Upper lobe of left lung (tissue), 6 donors: ENCODE measurements around the gene MAN1C1. TPM values are rescaled to one million over a fixed set of nuclear protein-coding genes. Genes with fewer than 3 reads are reported as not detected.
A peak's percentile ranks its signal among the peaks of the same experiment; 100 is the strongest.
"Not testable (repeated sequence)": the region's sequence is repeated elsewhere in the genome, so short reads cannot be mapped to it uniquely, and the experiment has no call there.

Source experiments
- ATAC-seq, 2 donors: fragments of 200-7000 bp; cut with Tn5 transposase; one replicate each; pipeline ENCODE4 v1.9.1; 2022; ENCODE audit warnings: mild to moderate bottlenecking in 2 of 2, moderate library complexity in 2 of 2; ENCODE audit not compliant: low FRiP score in 2 of 2
- DNase-seq, 2 donors: peaks; one replicate each; pipeline ENCODE4 v3.0.0-alpha.2; 2019 to 2020
- H3K27ac ChIP-seq, 4 donors: fragments of 200-600 bp; sonication (generic); one replicate each; pipeline ENCODE4 v1.5.1; 2016 to 2019
- H3K27me3 ChIP-seq, 4 donors: fragments of 200-600 bp; sonication (generic); one replicate each; pipeline ENCODE4 v1.5.1; 2017 to 2019
- H3K36me3 ChIP-seq, 4 donors: fragments of 200-600 bp; sonication (generic); one replicate each; pipeline ENCODE4 v1.5.1; 2016 to 2019
- H3K4me1 ChIP-seq, 4 donors: fragments of 200-600 bp; sonication (generic); one replicate each; pipeline ENCODE4 v1.5.1; 2018 to 2019
- H3K4me3 ChIP-seq, 4 donors: fragments of 200-600 bp; sonication (generic); one replicate each; pipeline ENCODE4 v1.5.1; 2017 to 2019; ENCODE audit warnings: mild to moderate bottlenecking in 2 of 4, moderate library complexity in 1 of 4
- H3K9me3 ChIP-seq, 4 donors: fragments of 200-600 bp; sonication (generic); one replicate each; pipeline ENCODE4 v1.5.1; 2018 to 2019
- CTCF ChIP-seq, 6 experiments: fragments of 450-650 bp in 4 of 6; fragments of 200-600 bp in 2 of 6; sonication (generic) in 2 of 6; IDR thresholded peaks; one replicate each; pipeline ENCODE4 v1.5.1; 2016 to 2019; ENCODE audit warnings: antibody characterized with exemption in 6 of 6
- EP300 ChIP-seq, 4 donors: sonication (generic); formaldehyde crosslinking; IDR thresholded peaks; one replicate each; pipeline ENCODE4 v1.5.1; 2017; ENCODE audit warnings: antibody characterized with exemption in 4 of 4, control low read depth in 2 of 4
- POLR2A ChIP-seq, 4 donors: fragments of 450-650 bp; IDR thresholded peaks; one replicate each; pipeline ENCODE4 v1.5.1; 2016 to 2017; ENCODE audit warnings: antibody characterized with exemption in 4 of 4, mild to moderate bottlenecking in 2 of 4
- POLR2AphosphoS5 ChIP-seq, 2 donors: sonication (generic); formaldehyde crosslinking; IDR thresholded peaks; one replicate each; pipeline ENCODE4 v1.5.1; 2017; ENCODE audit warnings: antibody characterized with exemption in 2 of 2
- WGBS, 2 donors: methylation state at CpG; one replicate each; pipeline ENCODE4 v1.1.5; 2017 to 2018; 5-methylcytosine and 5-hydroxymethylcytosine counted together
- total RNA-seq, 6 donors: library from RNA; depleted of rRNA in 4 of 6; stranded (reverse); fragments of >200 nt in 4 of 6; gene quantifications; one replicate each; pipeline versions ENCODE4 v1.1.0 to v1.2.1, GENCODE V29; 2016 to 2021
- donor health status: DM: no; HTN: no; CAD: no; lungs with moderate emphysema.
- donor health status: DM: no; HTN: yes; CAD: no; lungs with severe emphysema.

The MAN1C1 gene
- total RNA-seq, 6 donors from 2014 or later = 5.3 to 32.5 (median 16.2) TPM

DNA sequence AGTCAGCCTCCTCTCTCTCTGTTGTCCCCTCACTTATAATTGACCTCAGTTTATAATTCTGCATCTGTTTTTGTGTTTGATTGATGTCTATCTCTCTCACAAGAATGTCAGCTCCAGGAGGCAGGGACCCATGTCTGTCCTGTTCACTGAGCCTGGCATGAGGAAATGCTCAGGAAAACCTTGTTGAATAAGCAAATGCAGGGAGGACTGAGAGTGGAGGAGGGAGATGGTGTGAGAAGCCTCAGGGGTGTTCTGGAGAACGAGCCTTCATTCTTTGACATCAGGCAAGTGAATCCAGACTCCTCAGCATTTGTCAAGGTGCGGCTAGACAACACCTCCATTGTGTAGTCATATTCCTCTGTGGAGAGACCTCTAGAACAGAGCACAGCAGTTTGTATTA lies 45.5 kb downstream of the MAN1C1 start:
- WGBS, 2 donors = 68 to 82% methylated on average over 2 of the region's 2 CpGs
- H3K4me3 ChIP-seq = no peak overlapping the region
- TF ChIP-seq CTCF (IDR thresholded peaks at IDR 0.05) (no peak), EP300 (IDR thresholded peaks at IDR 0.05) (no peak), POLR2AphosphoS5 (IDR thresholded peaks at IDR 0.05) (no peak), POLR2A (IDR thresholded peaks at IDR 0.05) (no peak)
- no peaks in the 10 kb centered on the region for H3K27me3 ChIP-seq
- no peak for ATAC-seq
- H3K9me3 ChIP-seq = no peaks in the 10 kb centered on the region
- H3K4me1 ChIP-seq = peaks cover 0 to 28% (median 9%) of the 10 kb centered on the region in 4 donors
- H3K36me3 ChIP-seq = no peaks in the 10 kb centered on the region
- DNase-seq = no peak
- H3K27ac ChIP-seq = peak overlapping the region in 2 of 4 donors; percentile 25 to 40

DNA sequence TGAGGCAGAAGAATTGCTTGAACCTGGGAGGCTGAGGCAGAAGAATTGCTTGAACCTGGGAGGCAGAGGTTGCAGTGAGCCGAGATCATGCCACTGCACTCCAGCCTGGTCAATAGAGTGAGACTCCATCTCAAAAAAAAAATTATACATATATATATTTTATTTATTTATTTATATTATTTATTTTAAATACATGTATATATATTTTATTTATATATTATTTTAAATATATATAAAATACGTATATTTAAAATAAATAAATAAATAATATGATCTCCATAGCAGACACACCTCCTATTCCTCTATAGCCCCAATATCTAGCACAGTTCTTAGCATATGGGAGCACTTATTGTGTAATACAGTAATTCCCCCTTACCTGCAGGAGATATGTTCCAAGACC lies 46.4 kb downstream of the MAN1C1 start:
- H3K36me3 ChIP-seq, H3K27me3 ChIP-seq, DNase-seq, ATAC-seq, H3K9me3 ChIP-seq, H3K4me3 ChIP-seq: not testable (repeated sequence)
- 93 to 94% methylated on average over 2 of the region's 2 CpGs for WGBS, 2 donors
- Histone ChIP-seq H3K4me1 (peaks cover 0 to 28% (median 8%) of the 10 kb centered on the region in 4 donors), H3K27ac (peak overlapping the region in 1 of 4 donors; percentile 10)

GRCh38 chr1:25664357-25665199 lies 48.0 kb downstream of the MAN1C1 start:
- peak overlapping the region in 2 of 4 donors; percentile 27 to 57 for H3K27ac ChIP-seq
- WGBS, 2 donors = 78 to 79% methylated on average over 14 of the region's 14 CpGs
- no peaks in the 10 kb centered on the region for H3K36me3 ChIP-seq
- ATAC-seq (peak in 1 of 2 donors; percentile 60), DNase-seq (no peak)
- H3K9me3 ChIP-seq = no peaks in the 10 kb centered on the region
- no peak overlapping the region for H3K4me3 ChIP-seq
- H3K4me1 ChIP-seq = peaks cover 0 to 17% (median 8%) of the 10 kb centered on the region in 4 donors
- TF ChIP-seq EP300 (IDR thresholded peaks at IDR 0.05) (no peak), POLR2A (IDR thresholded peaks at IDR 0.05) (no peak), CTCF (IDR thresholded peaks at IDR 0.05) (no peak), POLR2AphosphoS5 (IDR thresholded peaks at IDR 0.05) (peak in 1 of 2 donors; percentile 48)
- H3K27me3 ChIP-seq = no peaks in the 10 kb centered on the region

DNA sequence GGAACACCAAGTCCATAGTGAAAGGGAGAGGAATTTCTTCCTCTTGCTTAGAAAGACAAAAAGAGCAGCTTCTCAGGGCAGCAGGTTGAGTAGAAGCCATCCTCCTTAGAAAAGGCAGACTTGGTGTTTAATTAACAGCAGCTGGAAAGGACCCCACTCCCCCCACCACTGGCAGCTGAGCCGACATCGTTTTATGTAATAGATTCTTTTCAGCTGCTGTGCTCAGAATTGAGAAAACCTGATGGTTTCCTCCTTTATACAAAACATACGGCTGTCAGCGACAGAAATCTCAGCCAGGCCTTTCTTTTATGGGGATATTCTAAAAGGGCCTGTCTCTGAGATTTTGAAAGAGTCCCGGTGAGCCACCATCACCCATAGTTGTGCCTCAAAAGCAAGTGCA lies 49.9 kb downstream of the MAN1C1 start:
- Histone ChIP-seq H3K36me3 (no peaks in the 10 kb centered on the region), H3K27ac (peak overlapping the region in 2 of 4 donors; percentile 3 to 14), H3K9me3 (no peaks in the 10 kb centered on the region), H3K4me3 (no peak overlapping the region), H3K4me1 (peaks cover 0 to 14% (median 5%) of the 10 kb centered on the region in 4 donors), H3K27me3 (no peaks in the 10 kb centered on the region)
- no peak for TF ChIP-seq POLR2AphosphoS5 (IDR thresholded peaks at IDR 0.05)
- TF ChIP-seq EP300 (IDR thresholded peaks at IDR 0.05) = no peak
- TF ChIP-seq CTCF (IDR thresholded peaks at IDR 0.05) = no peak
- TF ChIP-seq POLR2A (IDR thresholded peaks at IDR 0.05) = no peak
- 76 to 78% methylated on average over 5 of the region's 5 CpGs for WGBS, 2 donors
- DNase-seq (no peak), ATAC-seq (no peak)

- no peaks in the 10 kb centered on the region for H3K9me3 ChIP-seq
- DNase-seq = no peak
- H3K4me3 ChIP-seq = no peak overlapping the region
- no peak overlapping the region for H3K27ac ChIP-seq
- peaks cover 0 to 7% (median 0%) of the 10 kb centered on the region in 4 donors for H3K4me1 ChIP-seq
- WGBS, 2 donors = 77 to 82% methylated on average over 9 of the region's 9 CpGs
- no peak for TF ChIP-seq CTCF (IDR thresholded peaks at IDR 0.05)
- no peak for TF ChIP-seq POLR2AphosphoS5 (IDR thresholded peaks at IDR 0.05)
- no peaks in the 10 kb centered on the region for H3K36me3 ChIP-seq
- ATAC-seq = no peak
- H3K27me3 ChIP-seq = no peaks in the 10 kb centered on the region
These were observed 52.5 kb downstream of the MAN1C1 start for GRCh38 chr1:25668931-25669573.
